Panc1 (cell line): ENCODE measurements around the gene SNRPA. TPM values are rescaled to one million over a fixed set of nuclear protein-coding genes. Genes with fewer than 3 reads are reported as not detected.

Experiments
- ATAC-seq: fragments of 200-7000 bp; cut with Tn5 transposase; 2 replicates; pipeline ENCODE4 v1.9.1; 2020; ENCODE audit warnings: mild to moderate bottlenecking, moderate library complexity
- BruUV-seq: library from RNA; stranded (reverse); fragments of 400-500 nt; replicated peaks from 2 replicates; lab custom pipeline; 2021; lab: Mats Ljungman, UMichigan
- CTCF ChIA-PET: fragments of 300-600 bp; sonication (Branson Sonifier 250); formaldehyde crosslinking; loops from one replicate; lab custom pipeline; 2022; ENCODE audit warnings: antibody characterized with exemption; lab: Charles Lee
- POLR2A ChIA-PET: fragments of 300-600 bp; sonication (Branson Sonifier 250); formaldehyde crosslinking; loops from one replicate; lab custom pipeline; 2022; ENCODE audit warnings: antibody characterized with exemption; lab: Charles Lee
- DNase-seq: peaks from one replicate; pipeline ENCODE4 v3.0.0-alpha.2; 2010; ENCODE audit warnings: low read depth, low spot score
- H3K27ac ChIP-seq: 2 replicates; pipeline ENCODE4 v1.5.1; 2011; ENCODE audit warnings: mild to moderate bottlenecking, low read length, inconsistent platforms
- H3K27me3 ChIP-seq: fragments of 200-500 bp; sonication (Bioruptor generic); 2 replicates; pipeline ENCODE4 v1.6.0; 2014; ENCODE audit warnings: low read length, inconsistent platforms; ENCODE audit not compliant: control insufficient read depth, insufficient read depth
- H3K36me3 ChIP-seq: fragments of 200-500 bp; sonication (Bioruptor generic); 2 replicates; pipeline ENCODE4 v1.5.1; 2014; ENCODE audit warnings: inconsistent platforms, mild to moderate bottlenecking, low read length, moderate library complexity; ENCODE audit not compliant: control insufficient read depth, insufficient read depth
- H3K4me1 ChIP-seq: 2 replicates; pipeline ENCODE4 v1.5.1; 2011; ENCODE audit warnings: inconsistent platforms, mild to moderate bottlenecking, low read length, moderate library complexity; ENCODE audit not compliant: control insufficient read depth, insufficient read depth
- H3K4me3 ChIP-seq, 2 experiments: 2 replicates each; pipeline ENCODE4 v1.5.1; 2011 to 2012; ENCODE audit warnings: low read depth in 2 of 2, low read length in 2 of 2, mild to moderate bottlenecking in 2 of 2, inconsistent platforms in 1 of 2, moderate library complexity in 1 of 2
- H3K9me3 ChIP-seq: fragments of 200-500 bp; sonication (Bioruptor generic); 2 replicates; pipeline ENCODE4 v1.5.1; 2014; ENCODE audit warnings: low read depth, mild to moderate bottlenecking, inconsistent platforms, low read length, moderate library complexity; ENCODE audit not compliant: control insufficient read depth, insufficient read depth
- CTCF ChIP-seq: fragments of 450-650 bp; IDR thresholded peaks from 2 replicates; pipeline ENCODE4 v1.5.1; 2017; ENCODE audit warnings: mild to moderate bottlenecking
- POLR2AphosphoS5 ChIP-seq: IDR thresholded peaks from 2 replicates; pipeline ENCODE4 v1.6.1; 2012; ENCODE audit warnings: mild to moderate bottlenecking, low read depth, low read length, moderate library complexity
- REST ChIP-seq, 2 experiments: IDR thresholded peaks; 2 replicates each; pipeline ENCODE4 v1.6.1; 2011 to 2012; ENCODE audit warnings: low read depth in 2 of 2, control low read depth in 1 of 2, low read length in 1 of 2, mild to moderate bottlenecking in 1 of 2, moderate library complexity in 1 of 2; ENCODE audit not compliant: insufficient read depth in 1 of 2
- SIN3A ChIP-seq: IDR thresholded peaks from 2 replicates; pipeline ENCODE4 v1.6.1; 2012; ENCODE audit warnings: low read depth, mild to moderate bottlenecking, low read length, moderate library complexity, borderline replicate concordance; ENCODE audit not compliant: insufficient read depth
- TCF7L2 ChIP-seq: IDR thresholded peaks from 2 replicates; pipeline ENCODE4 v1.6.1; 2011; ENCODE audit warnings: mild to moderate bottlenecking, low read depth, low read length, inconsistent platforms
- in situ Hi-C: cut with HindIII; loops from 2 replicates; pipeline ENCODE4 v1.10.0; 2016; ENCODE audit warnings: low sequenced_read_pairs, low pct_unique_long_range_greater_than_20kb
- intact Hi-C: fragments of 100-400 bp; cut with micrococcal nuclease; formaldehyde crosslinking; loops from one replicate; pipeline ENCODE4 v1.10.0; 2022; ENCODE audit not compliant: unreplicated experiment
- total RNA-seq: library from RNA; stranded (reverse); gene quantifications from one replicate; pipeline ENCODE4 v1.2.1, GENCODE V29; 2021; ENCODE audit not compliant: unreplicated experiment

The SNRPA gene
- total RNA-seq, 1 experiment from 2014 or later = 104 TPM

- Histone ChIP-seq H3K27ac (no peak overlapping the region), H3K4me3 (no peak overlapping the region), H3K36me3 (no peaks in the 10 kb centered on the region), H3K27me3 (no peaks in the 10 kb centered on the region), H3K4me1 (peaks cover 34% of the 10 kb centered on the region), H3K9me3 (no peaks in the 10 kb centered on the region)
- DNase-seq (no peak), ATAC-seq (no peak)
- CTCF ChIA-PET = interaction anchor here (0.6 kb wide), 1 partner anchor 55 kb away, joined by 6 read pairs; no protein-coding TSS in a partner anchor
- no TSS peak for BruUV-seq
- in situ Hi-C loops (no loop called here), intact Hi-C loops (loop anchor here (10.0 kb wide), 1 partner anchor 144 kb away; no protein-coding TSS in a partner anchor)
- POLR2A ChIA-PET = no interaction called here
- TF ChIP-seq REST (IDR thresholded peaks at IDR 0.05; ENCODE audit: insufficient read depth in 1 of 2, low read depth in 2 of 2, low read length in 1 of 2) = no peak
- no peak for TF ChIP-seq CTCF
- TF ChIP-seq SIN3A = no peak
- TF ChIP-seq TCF7L2 = no peak
- peak; percentile 9; the same call in 1 of the 2 replicates for TF ChIP-seq POLR2AphosphoS5
Observed at GRCh38 chr19:40808497-40808896, 57.5 kb downstream of the SNRPA start.

- TF ChIP-seq SIN3A (no peak), REST (IDR thresholded peaks at IDR 0.05; ENCODE audit: insufficient read depth in 1 of 2, low read depth in 2 of 2, low read length in 1 of 2) (no peak), CTCF (no peak)
- Histone ChIP-seq H3K4me3 (no peak overlapping the region; a peak in 1 of 4 replicates), H3K9me3 (no peaks in the 10 kb centered on the region), H3K4me1 (peaks cover 26% of the 10 kb centered on the region), H3K27me3 (no peaks in the 10 kb centered on the region), H3K36me3 (no peaks in the 10 kb centered on the region), H3K27ac (peak overlapping the region; percentile 69)
- CTCF ChIA-PET = no interaction called here
- no TSS peak for BruUV-seq
- ATAC-seq (no peak), DNase-seq (no peak)
- POLR2A ChIA-PET = no interaction called here
- intact Hi-C loops (loop anchor here (10.0 kb wide), 1 partner anchor 145 kb away; no protein-coding TSS in a partner anchor), in situ Hi-C loops (no loop called here)
Observed at GRCh38 chr19:40809358-40810086, 58.5 kb downstream of the SNRPA start.
